GM21423 (cell line): Measurements from ENCODE around the gene GNAS-AS1.

ENCODE experiments used
- ATAC-seq: cut with Tn5 transposase; IDR thresholded peaks from one replicate; pipeline ENCODE4 v1.9.1; 2021; ENCODE audit warnings: mild to moderate bottlenecking, moderate library complexity; ENCODE audit not compliant: unreplicated experiment

The GNAS-AS1 gene

GRCh38 chr20:58811334-58811733 lies 39.4 kb downstream of the GNAS-AS1 start:
- ATAC-seq, result no peak

DNA sequence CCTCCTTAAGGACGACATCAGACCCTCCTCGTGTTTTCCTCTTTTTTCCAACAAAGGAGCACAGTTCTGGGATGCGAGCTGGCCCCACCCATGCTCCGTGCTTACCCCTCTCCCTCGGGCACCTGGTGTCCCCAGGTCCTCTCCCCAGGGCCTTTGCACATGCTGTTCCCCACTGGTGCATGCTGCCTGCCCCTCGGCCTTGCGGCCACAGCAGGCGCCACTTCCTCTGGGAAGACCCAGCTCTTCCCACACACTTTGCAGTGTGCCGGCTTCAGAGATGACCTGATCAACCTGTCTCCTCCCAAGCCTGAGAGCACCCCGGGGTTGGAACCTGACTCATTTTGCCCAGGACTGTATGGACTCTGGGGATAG lies 39.8 kb downstream of the GNAS-AS1 start:
- no peak for ATAC-seq

- ATAC-seq, result no peak
Observed at GRCh38 chr20:58810116-58810878, 40.4 kb downstream of the GNAS-AS1 start.

GRCh38 chr20:58808271-58809046 lies 42.2 kb downstream of the GNAS-AS1 start:
- no peak for ATAC-seq

DNA sequence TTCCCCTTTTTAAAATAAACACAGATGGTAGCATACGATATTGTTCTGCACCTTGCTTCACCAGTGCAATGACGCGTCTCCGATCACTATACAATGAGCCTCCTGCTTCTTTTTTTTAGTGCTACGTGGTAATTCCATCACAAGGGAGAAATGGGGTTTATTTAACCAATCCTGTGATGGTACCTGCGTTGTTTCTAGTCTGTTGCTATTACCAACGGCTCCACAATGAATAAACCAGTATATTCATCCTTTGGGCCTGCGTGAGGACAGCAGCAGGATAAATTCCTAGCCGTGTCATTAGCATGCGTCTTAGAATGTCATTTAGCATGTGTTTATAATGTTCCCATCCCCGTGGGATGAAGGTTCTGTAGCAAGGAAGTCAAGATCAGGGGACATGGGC lies 42.9 kb downstream of the GNAS-AS1 start:
- ATAC-seq, result no peak

DNA sequence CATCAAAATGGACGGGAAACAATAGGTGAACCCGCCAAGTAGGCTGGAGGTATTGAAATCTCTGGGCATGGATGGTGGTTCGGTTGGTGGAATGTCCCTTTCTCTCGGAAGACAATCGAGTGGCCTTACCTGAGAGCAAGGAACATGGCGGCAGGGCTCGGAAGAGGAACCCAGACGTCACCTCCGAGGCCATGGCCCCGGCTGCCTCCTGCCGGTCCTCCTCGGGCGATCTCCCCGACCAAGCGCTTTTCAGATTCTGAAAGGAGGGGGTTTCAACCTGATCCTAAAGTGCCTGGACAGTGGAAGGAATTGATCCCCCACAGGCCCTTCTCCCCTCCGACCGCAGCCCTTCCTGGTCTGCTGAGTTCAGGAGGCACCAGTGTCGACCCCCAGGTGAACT lies 47.2 kb downstream of the GNAS-AS1 start:
- ATAC-seq, result no peak

DNA sequence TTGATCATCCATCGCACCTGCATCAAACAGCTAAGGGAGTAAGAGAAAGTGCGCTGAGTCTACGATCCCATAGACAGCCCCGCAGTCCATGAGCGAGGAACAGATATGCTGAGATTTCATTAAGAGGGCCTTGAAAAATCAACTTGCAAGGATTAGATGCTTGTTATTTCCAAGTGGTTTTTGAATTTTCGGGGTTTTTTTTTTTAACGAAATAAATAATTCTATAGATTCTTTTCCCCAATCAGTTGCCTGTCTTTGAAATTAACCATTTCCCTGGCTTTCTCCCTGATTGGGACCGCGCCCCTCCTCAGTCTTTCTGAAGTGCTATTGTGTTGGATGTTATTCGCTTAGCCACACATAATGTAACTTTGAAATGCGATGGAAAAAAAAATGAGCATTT lies 48.6 kb downstream of the GNAS-AS1 start:
- ATAC-seq, result no peak

GRCh38 chr20:58800134-58800871 lies 50.4 kb downstream of the GNAS-AS1 start:
- no peak for ATAC-seq

- ATAC-seq, result no peak
Observed at GRCh38 chr20:58797371-58798338, 53.0 kb downstream of the GNAS-AS1 start.

- no peak for ATAC-seq
Observed at GRCh38 chr20:58795923-58796245, 54.8 kb downstream of the GNAS-AS1 start.

DNA sequence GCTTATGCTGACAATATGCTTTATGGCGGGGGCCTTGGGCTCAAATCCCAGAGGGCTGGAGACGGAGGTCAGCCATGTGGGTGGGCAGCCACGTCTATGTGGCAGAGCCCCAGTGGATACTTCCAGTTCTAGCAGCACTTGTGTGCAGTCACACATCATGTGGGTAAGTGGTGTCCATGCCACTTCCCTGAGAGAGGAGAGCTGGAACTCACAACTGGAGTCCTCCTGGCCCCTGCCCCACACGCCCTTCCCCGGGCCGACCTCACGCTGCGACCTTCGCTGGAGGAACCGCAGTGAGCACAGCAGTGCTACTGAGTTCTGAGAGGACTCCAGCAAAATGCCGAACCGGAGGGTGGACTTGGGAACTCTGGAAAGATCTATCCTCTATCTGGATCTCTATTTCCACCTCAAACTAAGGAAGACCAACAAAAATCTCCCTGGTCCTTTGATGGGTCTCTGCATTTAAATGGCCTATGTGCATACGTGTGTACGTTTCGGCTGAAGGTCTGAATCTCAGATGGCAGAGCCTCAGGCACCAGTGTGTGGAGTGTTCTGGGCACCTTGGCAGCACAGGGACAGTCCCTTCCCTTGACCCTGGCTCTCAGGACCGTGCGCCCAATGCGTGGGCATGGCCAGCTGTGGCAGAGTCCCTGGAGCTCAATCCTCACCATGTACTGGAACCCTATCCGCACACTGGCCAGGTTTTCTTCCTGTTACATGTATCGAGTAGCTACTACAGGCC lies 55.4 kb downstream of the GNAS-AS1 start:
- ATAC-seq, result no peak

- no peak for ATAC-seq
Observed at GRCh38 chr20:58794510-58795180, 56.1 kb downstream of the GNAS-AS1 start.

DNA sequence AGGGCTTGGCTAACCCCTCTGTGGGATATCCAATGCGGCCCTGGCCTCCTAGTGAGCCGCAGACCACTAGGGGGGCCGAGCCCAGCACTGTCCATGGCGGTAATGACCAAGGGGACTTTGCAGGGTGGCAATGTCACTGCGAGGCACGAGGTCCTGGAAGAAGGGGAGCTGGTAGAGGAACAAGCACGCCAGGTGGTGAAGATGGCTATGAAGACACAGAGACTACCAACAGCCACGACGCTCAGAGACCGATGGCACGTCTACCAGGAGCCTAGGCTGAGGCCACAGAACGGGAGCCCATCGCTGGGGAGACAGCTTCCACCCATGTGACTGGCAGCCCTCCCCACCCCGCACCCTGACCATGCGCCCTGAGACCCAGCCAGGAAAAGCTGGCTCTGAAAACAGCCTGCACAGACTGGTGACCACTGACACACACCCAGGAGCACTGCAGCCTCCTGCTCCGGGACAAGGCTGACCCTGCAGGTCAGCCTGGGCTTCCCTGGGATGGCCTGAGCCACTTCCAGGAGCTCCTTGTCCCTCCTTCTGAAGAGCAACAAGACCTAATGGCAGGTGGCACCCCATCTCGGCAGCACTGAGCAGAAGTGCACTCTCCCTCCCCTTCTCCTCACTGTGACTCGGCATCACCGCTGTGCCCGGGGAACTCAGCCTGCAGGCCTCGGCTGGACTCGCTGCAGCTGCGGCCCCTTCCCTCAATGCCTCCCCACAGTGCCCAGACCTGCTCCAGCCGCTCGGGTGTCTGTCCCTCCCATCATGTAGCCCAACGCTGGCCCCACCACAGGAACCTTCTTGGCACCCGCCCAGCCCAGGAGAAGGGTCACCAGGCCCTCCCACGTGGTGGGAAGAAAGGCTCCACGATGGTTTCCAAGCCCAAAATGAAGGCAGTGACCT lies 56.9 kb downstream of the GNAS-AS1 start:
- ATAC-seq, result no peak

DNA sequence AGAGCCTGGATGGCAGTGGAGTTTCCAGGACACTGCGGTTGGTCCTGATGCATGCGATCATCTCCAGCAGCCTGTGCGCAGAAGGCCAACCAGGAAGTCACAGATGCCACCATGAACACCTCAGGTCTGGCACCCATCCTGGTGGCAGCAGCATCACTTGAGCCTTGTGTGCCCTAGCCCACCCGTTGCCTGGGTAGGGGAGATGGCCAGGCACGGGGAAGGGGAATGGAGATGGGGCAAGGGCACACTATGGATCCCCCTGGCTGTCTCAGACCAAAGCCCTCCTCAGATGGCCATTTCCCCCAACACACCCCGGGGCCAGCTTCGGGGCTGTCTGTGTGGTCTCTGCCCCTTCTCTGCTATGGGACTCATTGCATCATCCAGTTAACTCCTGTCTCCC lies 58.3 kb downstream of the GNAS-AS1 start:
- ATAC-seq, result no peak

GRCh38 chr20:58791286-58791685 lies 59.4 kb downstream of the GNAS-AS1 start:
- ATAC-seq, result no peak

DNA sequence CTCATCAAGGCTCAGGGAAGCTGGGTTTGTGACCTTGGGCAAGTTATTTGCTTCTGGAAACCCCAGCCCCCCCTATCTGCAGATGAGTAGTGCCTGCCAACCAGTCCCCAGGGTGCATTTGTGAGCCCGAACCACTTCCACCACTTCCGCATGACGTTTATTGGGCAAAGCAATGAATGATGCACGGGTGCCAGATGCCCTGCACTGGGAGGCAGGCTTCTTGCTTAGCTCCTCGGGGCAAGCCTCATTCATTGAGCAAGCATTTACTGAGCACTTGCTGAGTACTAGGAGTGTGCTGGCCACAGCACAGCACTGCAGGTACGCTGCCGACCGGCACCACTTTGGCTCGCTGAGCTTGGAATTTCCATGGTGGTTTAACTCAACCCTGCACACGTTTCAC lies 60.2 kb downstream of the GNAS-AS1 start:
- ATAC-seq, result no peak

- no peak for ATAC-seq
Observed at GRCh38 chr20:58788896-58789544, 61.7 kb downstream of the GNAS-AS1 start.
